K562 (cell line): Measurements from ENCODE around the gene SDE2. TPM values are rescaled to one million over a fixed set of nuclear protein-coding genes. Genes with fewer than 3 reads are reported as not detected.
A peak's percentile ranks its signal among the peaks of the same experiment; 100 is the strongest.

Experiments
- DDX20 ChIP-seq: fragments of 450-650 bp; IDR thresholded peaks from 2 replicates; pipeline ENCODE4 v1.6.1; 2016; ENCODE audit warnings: missing genetic modification characterization, low read depth, mild to moderate bottlenecking, missing compliant biosample characterization, moderate library complexity
- DPF2 ChIP-seq: fragments of 450-650 bp; IDR thresholded peaks from 2 replicates; pipeline ENCODE4 v1.6.1; 2016
- KAT8 ChIP-seq: fragments of 450-650 bp; IDR thresholded peaks from 2 replicates; pipeline ENCODE4 v1.6.1; 2016; ENCODE audit warnings: low read depth, mild to moderate bottlenecking
- NELFE ChIP-seq: IDR thresholded peaks from 2 replicates; pipeline ENCODE4 v1.6.1; 2011; ENCODE audit warnings: mild to moderate bottlenecking; ENCODE audit not compliant: insufficient read depth, insufficient read length
- NFE2L1 ChIP-seq: fragments of 450-650 bp; IDR thresholded peaks from 2 replicates; pipeline ENCODE4 v1.6.1; 2016; ENCODE audit warnings: missing genetic modification characterization, low read depth, mild to moderate bottlenecking, missing compliant biosample characterization, moderate library complexity, borderline replicate concordance
- ZNF717 ChIP-seq: fragments of 250-450 bp; sonication (Bioruptor Pico); IDR thresholded peaks from 2 replicates; pipeline ENCODE4 v1.5.0; 2021
- polyA plus RNA-seq, 8 experiments: library from polyadenylated mRNA; depleted of rRNA in 4 of 8; stranded (reverse) in 5 of 8; unstranded in 3 of 8; fragments of >200 nt; fragmentation: Nextera tagmentation in 2 of 8; fragmentation: Illumina TruSeq in 1 of 8; extraction: Ambion mirVana in 2 of 8; extraction: Trizol in 1 of 8; gene quantifications; 2 replicates each; pipeline versions ENCODE4 v1.2.1 to v1.2.3, GENCODE V29; 2011 to 2014; ENCODE audit warnings: inconsistent platforms in 1 of 8, missing spikeins in 1 of 8
- total RNA-seq, 7 experiments: library from RNA; depleted of rRNA in 6 of 7; stranded (reverse); fragments of >200 nt in 6 of 7; fragmentation: Illumina TruSeq in 2 of 7; extraction: Trizol in 2 of 7; gene quantifications; 2 replicates each; pipeline versions ENCODE4 v1.2.1 to v1.2.3, GENCODE V29; 2011 to 2021; ENCODE audit warnings: low replicate concordance in 1 of 7
- TF ChIP-seq, protein P1 (sequence below): fragments of 450-650 bp; formaldehyde crosslinking; conservative IDR thresholded peaks from 2 replicates; pipeline ENCODE4 v1.4.0; 2022; ENCODE audit warnings: mild to moderate bottlenecking, missing genetic modification characterization
- TF ChIP-seq, protein P2 (sequence below): fragments of 450-650 bp; formaldehyde crosslinking; IDR thresholded peaks from 2 replicates; pipeline ENCODE4 v1.4.0; 2020; ENCODE audit warnings: mild to moderate bottlenecking, moderate library complexity
- TF ChIP-seq, protein P3 (sequence below): IDR thresholded peaks from 2 replicates; pipeline ENCODE4 v1.6.1; 2016; ENCODE audit warnings: missing genetic modification characterization, missing compliant biosample characterization
- TF ChIP-seq, protein P4 (sequence below): fragments of 450-650 bp; IDR thresholded peaks from 2 replicates; pipeline ENCODE4 v1.6.1; 2016; ENCODE audit warnings: mild to moderate bottlenecking, moderate library complexity
- TF ChIP-seq, protein P5 (sequence below): fragments of 450-650 bp; formaldehyde crosslinking; IDR thresholded peaks from 2 replicates; pipeline ENCODE4 v1.4.0; 2022; ENCODE audit warnings: missing genetic modification characterization

The SDE2 gene
- total and polyA plus RNA-seq, 9 of the 15 experiments (the other 6 are each of a cell fraction or from before 2014, with no cell fraction given) = 14.3 to 62.3 (median 46.0) TPM

DNA sequence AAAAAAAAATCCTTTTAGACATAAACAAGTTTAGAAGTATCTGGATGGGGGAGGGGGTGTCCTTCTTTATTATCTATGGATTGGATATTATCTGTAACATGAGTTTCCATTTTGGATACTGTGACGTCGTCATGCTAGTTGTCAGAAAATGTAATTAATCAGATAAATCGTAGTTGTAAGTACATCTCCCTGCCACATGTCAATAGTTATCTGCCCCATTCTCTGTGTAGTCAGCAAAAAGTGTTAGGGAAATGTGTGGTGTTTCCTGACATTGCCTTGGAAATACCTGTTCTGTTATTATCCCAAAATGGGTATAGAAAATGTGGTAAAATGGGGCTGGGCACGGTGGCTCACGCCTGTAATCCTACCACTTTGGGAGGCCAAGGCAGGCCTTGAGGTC lies 24.6 kb upstream of the SDE2 start (continued):
- TF ChIP-seq ZNF717 (CRISPR knock-in tag) (no peak), NELFE (no peak), KAT8 (no peak), DDX20 (tag) (no peak), NFE2L1 (tag) (no peak), DPF2 (peak; percentile 28; the same call in 1 of the 2 replicates)
- TF ChIP-seq, protein P1, sequence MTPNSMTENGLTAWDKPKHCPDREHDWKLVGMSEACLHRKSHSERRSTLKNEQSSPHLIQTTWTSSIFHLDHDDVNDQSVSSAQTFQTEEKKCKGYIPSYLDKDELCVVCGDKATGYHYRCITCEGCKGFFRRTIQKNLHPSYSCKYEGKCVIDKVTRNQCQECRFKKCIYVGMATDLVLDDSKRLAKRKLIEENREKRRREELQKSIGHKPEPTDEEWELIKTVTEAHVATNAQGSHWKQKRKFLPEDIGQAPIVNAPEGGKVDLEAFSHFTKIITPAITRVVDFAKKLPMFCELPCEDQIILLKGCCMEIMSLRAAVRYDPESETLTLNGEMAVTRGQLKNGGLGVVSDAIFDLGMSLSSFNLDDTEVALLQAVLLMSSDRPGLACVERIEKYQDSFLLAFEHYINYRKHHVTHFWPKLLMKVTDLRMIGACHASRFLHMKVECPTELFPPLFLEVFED (CRISPR knock-in tag) = no peak
- TF ChIP-seq, protein P2, sequence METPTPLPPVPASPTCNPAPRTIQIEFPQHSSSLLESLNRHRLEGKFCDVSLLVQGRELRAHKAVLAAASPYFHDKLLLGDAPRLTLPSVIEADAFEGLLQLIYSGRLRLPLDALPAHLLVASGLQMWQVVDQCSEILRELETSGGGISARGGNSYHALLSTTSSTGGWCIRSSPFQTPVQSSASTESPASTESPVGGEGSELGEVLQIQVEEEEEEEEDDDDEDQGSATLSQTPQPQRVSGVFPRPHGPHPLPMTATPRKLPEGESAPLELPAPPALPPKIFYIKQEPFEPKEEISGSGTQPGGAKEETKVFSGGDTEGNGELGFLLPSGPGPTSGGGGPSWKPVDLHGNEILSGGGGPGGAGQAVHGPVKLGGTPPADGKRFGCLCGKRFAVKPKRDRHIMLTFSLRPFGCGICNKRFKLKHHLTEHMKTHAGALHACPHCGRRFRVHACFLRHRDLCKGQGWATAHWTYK (CRISPR knock-in tag) = no peak
- TF ChIP-seq, protein P3, sequence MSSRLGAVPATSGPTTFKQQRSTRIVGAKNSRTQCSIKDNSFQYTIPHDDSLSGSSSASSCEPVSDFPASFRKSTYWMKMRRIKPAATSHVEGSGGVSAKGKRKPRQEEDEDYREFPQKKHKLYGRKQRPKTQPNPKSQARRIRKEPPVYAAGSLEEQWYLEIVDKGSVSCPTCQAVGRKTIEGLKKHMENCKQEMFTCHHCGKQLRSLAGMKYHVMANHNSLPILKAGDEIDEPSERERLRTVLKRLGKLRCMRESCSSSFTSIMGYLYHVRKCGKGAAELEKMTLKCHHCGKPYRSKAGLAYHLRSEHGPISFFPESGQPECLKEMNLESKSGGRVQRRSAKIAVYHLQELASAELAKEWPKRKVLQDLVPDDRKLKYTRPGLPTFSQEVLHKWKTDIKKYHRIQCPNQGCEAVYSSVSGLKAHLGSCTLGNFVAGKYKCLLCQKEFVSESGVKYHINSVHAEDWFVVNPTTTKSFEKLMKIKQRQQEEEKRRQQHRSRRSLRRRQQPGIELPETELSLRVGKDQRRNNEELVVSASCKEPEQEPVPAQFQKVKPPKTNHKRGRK (tag) = no peak
- TF ChIP-seq, protein P4, sequence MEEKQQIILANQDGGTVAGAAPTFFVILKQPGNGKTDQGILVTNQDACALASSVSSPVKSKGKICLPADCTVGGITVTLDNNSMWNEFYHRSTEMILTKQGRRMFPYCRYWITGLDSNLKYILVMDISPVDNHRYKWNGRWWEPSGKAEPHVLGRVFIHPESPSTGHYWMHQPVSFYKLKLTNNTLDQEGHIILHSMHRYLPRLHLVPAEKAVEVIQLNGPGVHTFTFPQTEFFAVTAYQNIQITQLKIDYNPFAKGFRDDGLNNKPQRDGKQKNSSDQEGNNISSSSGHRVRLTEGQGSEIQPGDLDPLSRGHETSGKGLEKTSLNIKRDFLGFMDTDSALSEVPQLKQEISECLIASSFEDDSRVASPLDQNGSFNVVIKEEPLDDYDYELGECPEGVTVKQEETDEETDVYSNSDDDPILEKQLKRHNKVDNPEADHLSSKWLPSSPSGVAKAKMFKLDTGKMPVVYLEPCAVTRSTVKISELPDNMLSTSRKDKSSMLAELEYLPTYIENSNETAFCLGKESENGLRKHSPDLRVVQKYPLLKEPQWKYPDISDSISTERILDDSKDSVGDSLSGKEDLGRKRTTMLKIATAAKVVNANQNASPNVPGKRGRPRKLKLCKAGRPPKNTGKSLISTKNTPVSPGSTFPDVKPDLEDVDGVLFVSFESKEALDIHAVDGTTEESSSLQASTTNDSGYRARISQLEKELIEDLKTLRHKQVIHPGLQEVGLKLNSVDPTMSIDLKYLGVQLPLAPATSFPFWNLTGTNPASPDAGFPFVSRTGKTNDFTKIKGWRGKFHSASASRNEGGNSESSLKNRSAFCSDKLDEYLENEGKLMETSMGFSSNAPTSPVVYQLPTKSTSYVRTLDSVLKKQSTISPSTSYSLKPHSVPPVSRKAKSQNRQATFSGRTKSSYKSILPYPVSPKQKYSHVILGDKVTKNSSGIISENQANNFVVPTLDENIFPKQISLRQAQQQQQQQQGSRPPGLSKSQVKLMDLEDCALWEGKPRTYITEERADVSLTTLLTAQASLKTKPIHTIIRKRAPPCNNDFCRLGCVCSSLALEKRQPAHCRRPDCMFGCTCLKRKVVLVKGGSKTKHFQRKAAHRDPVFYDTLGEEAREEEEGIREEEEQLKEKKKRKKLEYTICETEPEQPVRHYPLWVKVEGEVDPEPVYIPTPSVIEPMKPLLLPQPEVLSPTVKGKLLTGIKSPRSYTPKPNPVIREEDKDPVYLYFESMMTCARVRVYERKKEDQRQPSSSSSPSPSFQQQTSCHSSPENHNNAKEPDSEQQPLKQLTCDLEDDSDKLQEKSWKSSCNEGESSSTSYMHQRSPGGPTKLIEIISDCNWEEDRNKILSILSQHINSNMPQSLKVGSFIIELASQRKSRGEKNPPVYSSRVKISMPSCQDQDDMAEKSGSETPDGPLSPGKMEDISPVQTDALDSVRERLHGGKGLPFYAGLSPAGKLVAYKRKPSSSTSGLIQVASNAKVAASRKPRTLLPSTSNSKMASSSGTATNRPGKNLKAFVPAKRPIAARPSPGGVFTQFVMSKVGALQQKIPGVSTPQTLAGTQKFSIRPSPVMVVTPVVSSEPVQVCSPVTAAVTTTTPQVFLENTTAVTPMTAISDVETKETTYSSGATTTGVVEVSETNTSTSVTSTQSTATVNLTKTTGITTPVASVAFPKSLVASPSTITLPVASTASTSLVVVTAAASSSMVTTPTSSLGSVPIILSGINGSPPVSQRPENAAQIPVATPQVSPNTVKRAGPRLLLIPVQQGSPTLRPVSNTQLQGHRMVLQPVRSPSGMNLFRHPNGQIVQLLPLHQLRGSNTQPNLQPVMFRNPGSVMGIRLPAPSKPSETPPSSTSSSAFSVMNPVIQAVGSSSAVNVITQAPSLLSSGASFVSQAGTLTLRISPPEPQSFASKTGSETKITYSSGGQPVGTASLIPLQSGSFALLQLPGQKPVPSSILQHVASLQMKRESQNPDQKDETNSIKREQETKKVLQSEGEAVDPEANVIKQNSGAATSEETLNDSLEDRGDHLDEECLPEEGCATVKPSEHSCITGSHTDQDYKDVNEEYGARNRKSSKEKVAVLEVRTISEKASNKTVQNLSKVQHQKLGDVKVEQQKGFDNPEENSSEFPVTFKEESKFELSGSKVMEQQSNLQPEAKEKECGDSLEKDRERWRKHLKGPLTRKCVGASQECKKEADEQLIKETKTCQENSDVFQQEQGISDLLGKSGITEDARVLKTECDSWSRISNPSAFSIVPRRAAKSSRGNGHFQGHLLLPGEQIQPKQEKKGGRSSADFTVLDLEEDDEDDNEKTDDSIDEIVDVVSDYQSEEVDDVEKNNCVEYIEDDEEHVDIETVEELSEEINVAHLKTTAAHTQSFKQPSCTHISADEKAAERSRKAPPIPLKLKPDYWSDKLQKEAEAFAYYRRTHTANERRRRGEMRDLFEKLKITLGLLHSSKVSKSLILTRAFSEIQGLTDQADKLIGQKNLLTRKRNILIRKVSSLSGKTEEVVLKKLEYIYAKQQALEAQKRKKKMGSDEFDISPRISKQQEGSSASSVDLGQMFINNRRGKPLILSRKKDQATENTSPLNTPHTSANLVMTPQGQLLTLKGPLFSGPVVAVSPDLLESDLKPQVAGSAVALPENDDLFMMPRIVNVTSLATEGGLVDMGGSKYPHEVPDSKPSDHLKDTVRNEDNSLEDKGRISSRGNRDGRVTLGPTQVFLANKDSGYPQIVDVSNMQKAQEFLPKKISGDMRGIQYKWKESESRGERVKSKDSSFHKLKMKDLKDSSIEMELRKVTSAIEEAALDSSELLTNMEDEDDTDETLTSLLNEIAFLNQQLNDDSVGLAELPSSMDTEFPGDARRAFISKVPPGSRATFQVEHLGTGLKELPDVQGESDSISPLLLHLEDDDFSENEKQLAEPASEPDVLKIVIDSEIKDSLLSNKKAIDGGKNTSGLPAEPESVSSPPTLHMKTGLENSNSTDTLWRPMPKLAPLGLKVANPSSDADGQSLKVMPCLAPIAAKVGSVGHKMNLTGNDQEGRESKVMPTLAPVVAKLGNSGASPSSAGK = no peak
- TF ChIP-seq, protein P5, sequence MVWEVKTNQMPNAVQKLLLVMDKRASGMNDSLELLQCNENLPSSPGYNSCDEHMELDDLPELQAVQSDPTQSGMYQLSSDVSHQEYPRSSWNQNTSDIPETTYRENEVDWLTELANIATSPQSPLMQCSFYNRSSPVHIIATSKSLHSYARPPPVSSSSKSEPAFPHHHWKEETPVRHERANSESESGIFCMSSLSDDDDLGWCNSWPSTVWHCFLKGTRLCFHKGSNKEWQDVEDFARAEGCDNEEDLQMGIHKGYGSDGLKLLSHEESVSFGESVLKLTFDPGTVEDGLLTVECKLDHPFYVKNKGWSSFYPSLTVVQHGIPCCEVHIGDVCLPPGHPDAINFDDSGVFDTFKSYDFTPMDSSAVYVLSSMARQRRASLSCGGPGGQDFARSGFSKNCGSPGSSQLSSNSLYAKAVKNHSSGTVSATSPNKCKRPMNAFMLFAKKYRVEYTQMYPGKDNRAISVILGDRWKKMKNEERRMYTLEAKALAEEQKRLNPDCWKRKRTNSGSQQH (CRISPR knock-in tag) = no peak
